Stomach (tissue), 9 donors: Measurements from ENCODE around the gene STIM1. TPM values are rescaled to one million over a fixed set of nuclear protein-coding genes. Genes with fewer than 3 reads are reported as not detected.

Experiments used
- DNase-seq, 2 donors: peaks; one replicate each; pipeline versions ENCODE4 v3.0.0 to v3.0.0-alpha.2; 2013 to 2019
- H3K27ac ChIP-seq, 5 donors: fragments of 200-600 bp in 4 of 5; sonication (generic) in 4 of 5; one replicate each; pipeline ENCODE4 v1.5.1; 2013 to 2019; ENCODE audit warnings: mild to moderate bottlenecking in 1 of 5, moderate library complexity in 1 of 5
- H3K27me3 ChIP-seq, 3 donors: fragments of 200-600 bp; sonication (generic); one replicate each; pipeline ENCODE4 v1.5.1; 2017 to 2019; ENCODE audit warnings: mixed run types in 1 of 3
- H3K36me3 ChIP-seq, 4 donors: fragments of 200-600 bp; sonication (generic); 1 replicate in 3 of 4; 2 replicates in 1 of 4; pipeline ENCODE4 v1.5.1; 2016 to 2019
- H3K4me1 ChIP-seq, 4 donors: fragments of 200-600 bp; sonication (generic); one replicate each; pipeline ENCODE4 v1.5.1; 2016 to 2019
- H3K4me3 ChIP-seq, 4 donors: fragments of 200-600 bp; sonication (generic) in 3 of 4; one replicate each; pipeline ENCODE4 v1.5.1; 2016 to 2019; ENCODE audit warnings: mild to moderate bottlenecking in 1 of 4
- H3K9me3 ChIP-seq, 4 donors: fragments of 200-600 bp; sonication (generic); one replicate each; pipeline ENCODE4 v1.5.1; 2016 to 2019
- EP300 ChIP-seq: sonication (generic); formaldehyde crosslinking; IDR thresholded peaks from one replicate; pipeline ENCODE4 v1.6.1; 2017; ENCODE audit warnings: antibody characterized with exemption
- POLR2A ChIP-seq, 4 donors: fragments of 450-650 bp; IDR thresholded peaks; one replicate each; pipeline ENCODE4 v1.6.1; 2016; ENCODE audit warnings: antibody characterized with exemption in 4 of 4, control low read depth in 2 of 4, mild to moderate bottlenecking in 1 of 4, moderate library complexity in 1 of 4
- POLR2AphosphoS5 ChIP-seq, 3 donors: sonication (generic); formaldehyde crosslinking; IDR thresholded peaks; one replicate each; pipeline ENCODE4 v1.6.1; 2016; ENCODE audit warnings: antibody characterized with exemption in 3 of 3
- WGBS, 5 donors: extraction: QIAGEN DNeasy Blood & Tissue Kit in 3 of 5; methylation state at CpG; one replicate each; pipeline versions ENCODE4 v1.1.5 to v1.1.7; 2013 to 2018; 5-methylcytosine and 5-hydroxymethylcytosine counted together
- intact Hi-C: fragments of 100-400 bp; cut with DNase I; formaldehyde crosslinking; loops from one replicate; pipeline ENCODE4 v1.15.1; 2023; ENCODE audit warnings: low total_unique reads
- polyA plus RNA-seq, 3 donors: library from polyadenylated mRNA; stranded (reverse); fragments of 200-250 nt; gene quantifications; one replicate each; pipeline ENCODE4 v1.2.3, GENCODE V29; 2013
- total RNA-seq, 5 donors: library from RNA; depleted of rRNA; stranded (reverse); fragments of >200 nt; gene quantifications; one replicate each; pipeline versions ENCODE4 v1.1.0 to v1.2.3, GENCODE V29; 2014 to 2016
- TF ChIP-seq, protein P1 (sequence below), 7 experiments: fragments of 450-650 bp in 4 of 7; fragments of 200-600 bp in 3 of 7; sonication (generic) in 3 of 7; IDR thresholded peaks; one replicate each; pipeline ENCODE4 v1.5.1; 2016 to 2019; ENCODE audit warnings: antibody characterized with exemption in 7 of 7, control low read depth in 2 of 7, mild to moderate bottlenecking in 1 of 7
- donor health status: healthy with polysubstance abuse.
- donor health status: Bipolar disorder and iron deficiency.
- donor health status: healthy.

The STIM1 gene
- total and polyA plus RNA-seq, 8 donors, result 8.7 to 70.7 (median 34.3) TPM

DNA sequence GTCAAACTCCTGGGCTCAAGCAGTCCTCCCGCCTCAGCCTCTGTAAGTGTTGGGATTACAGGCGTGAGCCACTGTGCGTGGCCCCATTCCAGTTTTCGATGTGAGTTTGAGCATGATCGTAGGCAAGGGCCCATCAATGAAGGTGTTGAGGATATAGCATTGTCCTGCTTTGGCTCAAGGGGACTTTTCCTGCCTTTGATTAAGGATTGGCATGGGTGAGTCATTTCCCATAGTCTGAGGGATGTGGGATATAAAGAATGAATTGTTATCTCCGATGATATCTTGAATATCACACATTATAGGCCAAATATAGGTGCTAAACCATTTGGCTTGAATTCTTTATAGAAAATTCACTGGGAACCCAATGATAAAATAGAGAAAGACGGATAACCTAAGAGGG is 30.4 kb downstream of the STIM1 start:
- Histone ChIP-seq H3K4me3 (no peak overlapping the region), H3K4me1 (peaks cover 8 to 48% (median 31%) of the 10 kb centered on the region in 4 donors), H3K27ac (no peak overlapping the region), H3K27me3 (no peaks in the 10 kb centered on the region), H3K36me3 (no peaks in the 10 kb centered on the region), H3K9me3 (no peaks in the 10 kb centered on the region)
- TF ChIP-seq EP300 (no peak), POLR2AphosphoS5 (IDR thresholded peaks at IDR 0.05) (no peak), POLR2A (IDR thresholded peaks at IDR 0.05) (no peak)
- no peak for DNase-seq
- 81 to 94% (median 86%) methylated on average over 7 of the region's 7 CpGs for WGBS, 5 donors
- intact Hi-C loops, result no loop called here

DNA sequence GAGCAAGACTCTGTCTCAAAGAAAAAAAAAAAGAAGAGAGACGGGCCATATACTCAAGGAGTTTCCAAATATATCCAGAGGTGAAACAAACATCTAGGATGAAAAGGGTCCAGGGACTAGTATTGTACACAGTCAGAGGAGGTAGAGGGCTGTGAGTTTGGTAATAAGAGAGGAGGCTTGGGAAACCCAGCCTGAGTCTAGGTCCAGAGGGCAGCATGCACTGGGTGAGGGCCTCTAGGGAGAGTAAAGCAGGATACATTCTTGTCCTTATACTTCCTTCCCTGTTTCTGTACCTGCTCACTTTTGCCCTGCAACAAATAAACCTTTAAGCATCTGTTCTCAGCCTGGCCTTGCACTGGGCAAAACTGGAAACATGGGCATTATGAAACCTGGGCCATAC is 31.5 kb downstream of the STIM1 start:
- H3K4me1 ChIP-seq, result peaks cover 6 to 43% (median 26%) of the 10 kb centered on the region in 4 donors
- DNase-seq, result no peak
- H3K27me3 ChIP-seq, result no peaks in the 10 kb centered on the region
- no peak overlapping the region for H3K4me3 ChIP-seq
- 81 to 94% (median 89%) methylated on average over 1 of the region's 1 CpG for WGBS, 5 donors
- no peak overlapping the region for H3K27ac ChIP-seq
- no peaks in the 10 kb centered on the region for H3K36me3 ChIP-seq
- no peak for TF ChIP-seq EP300
- no peak for TF ChIP-seq POLR2AphosphoS5 (IDR thresholded peaks at IDR 0.05)
- no peak for TF ChIP-seq POLR2A (IDR thresholded peaks at IDR 0.05)
- TF ChIP-seq, protein P1, sequence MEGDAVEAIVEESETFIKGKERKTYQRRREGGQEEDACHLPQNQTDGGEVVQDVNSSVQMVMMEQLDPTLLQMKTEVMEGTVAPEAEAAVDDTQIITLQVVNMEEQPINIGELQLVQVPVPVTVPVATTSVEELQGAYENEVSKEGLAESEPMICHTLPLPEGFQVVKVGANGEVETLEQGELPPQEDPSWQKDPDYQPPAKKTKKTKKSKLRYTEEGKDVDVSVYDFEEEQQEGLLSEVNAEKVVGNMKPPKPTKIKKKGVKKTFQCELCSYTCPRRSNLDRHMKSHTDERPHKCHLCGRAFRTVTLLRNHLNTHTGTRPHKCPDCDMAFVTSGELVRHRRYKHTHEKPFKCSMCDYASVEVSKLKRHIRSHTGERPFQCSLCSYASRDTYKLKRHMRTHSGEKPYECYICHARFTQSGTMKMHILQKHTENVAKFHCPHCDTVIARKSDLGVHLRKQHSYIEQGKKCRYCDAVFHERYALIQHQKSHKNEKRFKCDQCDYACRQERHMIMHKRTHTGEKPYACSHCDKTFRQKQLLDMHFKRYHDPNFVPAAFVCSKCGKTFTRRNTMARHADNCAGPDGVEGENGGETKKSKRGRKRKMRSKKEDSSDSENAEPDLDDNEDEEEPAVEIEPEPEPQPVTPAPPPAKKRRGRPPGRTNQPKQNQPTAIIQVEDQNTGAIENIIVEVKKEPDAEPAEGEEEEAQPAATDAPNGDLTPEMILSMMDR (IDR thresholded peaks at IDR 0.05), result no peak
- no peaks in the 10 kb centered on the region for H3K9me3 ChIP-seq
- intact Hi-C loops, result no loop called here

DNA sequence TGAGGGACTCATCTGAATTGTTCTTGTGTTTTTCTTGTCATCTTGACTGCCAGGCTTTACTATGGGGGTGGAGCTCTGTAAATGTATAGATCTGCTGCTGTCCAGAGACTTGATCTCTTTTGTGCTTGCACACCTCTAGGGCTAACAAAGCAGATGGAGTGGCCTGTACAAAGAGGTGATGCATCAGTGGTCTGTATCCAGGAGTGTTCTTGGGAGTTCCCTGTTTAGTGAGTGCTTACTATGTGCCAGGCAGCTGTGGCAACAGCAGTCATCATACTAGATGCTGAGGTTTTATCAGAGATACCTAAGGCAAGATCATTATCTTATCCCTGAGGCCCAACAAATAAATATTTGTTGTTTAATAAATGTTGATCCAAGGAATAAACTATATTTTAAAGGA is 33.4 kb downstream of the STIM1 start:
- Histone ChIP-seq H3K27ac (no peak overlapping the region), H3K4me3 (no peak overlapping the region), H3K4me1 (peaks cover 9 to 50% (median 33%) of the 10 kb centered on the region in 4 donors), H3K9me3 (no peaks in the 10 kb centered on the region), H3K36me3 (no peaks in the 10 kb centered on the region), H3K27me3 (no peaks in the 10 kb centered on the region)
- no peak for DNase-seq
- TF ChIP-seq EP300 (no peak), POLR2AphosphoS5 (IDR thresholded peaks at IDR 0.05) (no peak)
- TF ChIP-seq, protein P1 (IDR thresholded peaks at IDR 0.05), result no peak
- intact Hi-C loops, result no loop called here

DNA sequence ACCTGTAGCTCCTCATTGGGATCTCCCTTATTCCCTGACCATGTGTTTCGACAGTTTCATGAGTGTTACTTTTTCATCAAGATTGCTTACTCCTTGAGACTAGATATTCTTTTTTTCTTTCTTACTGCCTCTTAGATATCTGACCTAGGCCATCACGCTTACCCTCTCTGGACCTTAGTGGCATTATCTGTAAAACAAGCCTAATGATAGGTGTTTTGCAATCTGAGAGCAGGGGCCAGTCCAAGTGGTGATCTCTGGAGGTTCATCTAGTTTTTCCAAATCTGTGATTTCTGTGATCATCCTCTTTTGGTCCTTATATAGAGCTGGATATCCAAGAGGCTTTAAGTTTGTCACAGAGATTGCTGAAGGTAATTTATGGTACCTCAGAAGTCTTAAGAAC is 34.5 kb downstream of the STIM1 start:
- DNase-seq, result no peak
- intact Hi-C loops, result no loop called here
- Histone ChIP-seq H3K4me1 (peaks cover 20 to 59% (median 40%) of the 10 kb centered on the region in 4 donors), H3K27ac (no peak overlapping the region), H3K36me3 (no peaks in the 10 kb centered on the region), H3K4me3 (no peak overlapping the region), H3K9me3 (no peaks in the 10 kb centered on the region), H3K27me3 (no peaks in the 10 kb centered on the region)
- WGBS, 5 donors, result 89 to 100% (median 95%) methylated on average over 2 of the region's 2 CpGs
- TF ChIP-seq, protein P1 (IDR thresholded peaks at IDR 0.05), result no peak
- TF ChIP-seq EP300, result no peak
- no peak for TF ChIP-seq POLR2AphosphoS5 (IDR thresholded peaks at IDR 0.05)
- TF ChIP-seq POLR2A (IDR thresholded peaks at IDR 0.05), result no peak

DNA sequence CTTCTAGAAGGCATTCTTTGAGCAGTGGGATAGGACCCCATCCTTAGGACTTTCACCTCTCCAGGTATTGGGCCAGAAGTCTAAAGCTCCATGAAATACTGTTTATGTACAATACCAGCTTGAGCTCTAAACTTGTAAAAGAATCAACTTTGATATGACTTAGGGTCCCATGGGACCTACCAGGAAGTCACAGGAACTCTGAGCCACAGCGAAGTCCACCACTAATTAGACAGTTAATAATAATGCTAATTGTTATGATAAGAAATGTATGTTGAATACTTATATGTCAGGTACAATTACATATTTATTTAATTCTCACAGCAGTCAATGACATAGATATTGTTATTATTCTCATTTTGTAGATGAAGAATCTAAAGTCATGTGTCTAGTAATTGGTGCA is 35.3 kb downstream of the STIM1 start:
- DNase-seq, result no peak
- no peaks in the 10 kb centered on the region for H3K36me3 ChIP-seq
- no peaks in the 10 kb centered on the region for H3K9me3 ChIP-seq
- H3K27ac ChIP-seq, result no peak overlapping the region
- WGBS, 5 donors, result 83 to 91% (median 87%) methylated on average over 1 of the region's 1 CpG
- TF ChIP-seq EP300 (no peak), POLR2AphosphoS5 (IDR thresholded peaks at IDR 0.05) (no peak), POLR2A (IDR thresholded peaks at IDR 0.05) (no peak)
- TF ChIP-seq, protein P1 (IDR thresholded peaks at IDR 0.05), result no peak
- no peak overlapping the region for H3K4me3 ChIP-seq
- peaks cover 23 to 61% (median 43%) of the 10 kb centered on the region in 4 donors for H3K4me1 ChIP-seq
- no peaks in the 10 kb centered on the region for H3K27me3 ChIP-seq
- intact Hi-C loops, result no loop called here
